ENCODE data around the gene OR5F1.

OR5F1 gene

GRCh38 chr11:55994525-55994924, at the start of gene OR5F1:
Gene OR5F1, minus strand, starts transcription at chr11:55994625. Its CDS starts 0 bp downstream, at chr11:55994625.
- Histone ChIP-seq H3K9me3 (replicated peaks in 1 of 11) (peaks cover 0 to 6% (median 0%) of the 10 kb centered on the region in 11 experiments; a peak in 1 of 22 replicates), H3K9ac (no peak within 1 kb of the TSS), H3K27me3 (no peaks in the 10 kb centered on the region), H3K27ac (no peak within 1 kb of the TSS), H3K4me1 (no peaks in the 10 kb centered on the region), H3K4me2 (no peak within 1 kb of the TSS), H3K4me3 (no peak within 1 kb of the TSS), H4K20me1 (no peaks in the 10 kb centered on the region), H3K36me3 (no peaks in the 10 kb centered on the region)
- TF ChIP-seq Cebpa-rat (IDR thresholded peaks at IDR 0.05) = no peak

DNA sequence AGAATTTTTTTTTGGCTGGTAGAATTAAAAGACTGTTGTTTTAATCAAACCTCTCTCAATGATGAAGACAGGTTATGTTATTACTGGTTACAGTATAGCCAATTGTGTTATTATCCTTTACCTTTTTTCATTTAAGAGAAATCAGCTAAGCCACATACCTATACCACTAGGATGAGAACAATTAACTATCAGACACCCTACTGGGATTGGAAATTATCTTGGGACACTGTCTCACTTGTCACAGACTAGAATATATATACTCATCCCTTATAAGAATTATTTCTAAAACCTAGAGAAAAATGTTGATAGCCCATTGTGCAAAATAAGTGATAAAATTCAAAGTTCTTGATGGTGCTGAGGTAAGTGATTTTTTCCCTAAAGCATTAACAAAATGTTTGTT, 32.9 kb upstream of the OR5F1 start, which contains the start of gene OR5AS1:
Gene OR5AS1 (plus strand): TSS at position 301 of the 400 bp plus-strand sequence. CDS start 2,765 bp downstream, outside the sequence.
- H3K9ac ChIP-seq = no peak within 1 kb of the TSS
- H3K9me3 ChIP-seq (replicated peaks in 1 of 11) = no peaks in the 10 kb centered on the region
- no peak within 1 kb of the TSS for H3K4me3 ChIP-seq
- no peaks in the 10 kb centered on the region for H3K27me3 ChIP-seq
- H3K27ac ChIP-seq = no peak within 1 kb of the TSS
- no peaks in the 10 kb centered on the region for H3K4me1 ChIP-seq
- no peak for TF ChIP-seq Cebpa-rat (IDR thresholded peaks at IDR 0.05)
- no peak within 1 kb of the TSS for H3K4me2 ChIP-seq
- H4K20me1 ChIP-seq = no peaks in the 10 kb centered on the region
- no peaks in the 10 kb centered on the region for H3K36me3 ChIP-seq

DNA sequence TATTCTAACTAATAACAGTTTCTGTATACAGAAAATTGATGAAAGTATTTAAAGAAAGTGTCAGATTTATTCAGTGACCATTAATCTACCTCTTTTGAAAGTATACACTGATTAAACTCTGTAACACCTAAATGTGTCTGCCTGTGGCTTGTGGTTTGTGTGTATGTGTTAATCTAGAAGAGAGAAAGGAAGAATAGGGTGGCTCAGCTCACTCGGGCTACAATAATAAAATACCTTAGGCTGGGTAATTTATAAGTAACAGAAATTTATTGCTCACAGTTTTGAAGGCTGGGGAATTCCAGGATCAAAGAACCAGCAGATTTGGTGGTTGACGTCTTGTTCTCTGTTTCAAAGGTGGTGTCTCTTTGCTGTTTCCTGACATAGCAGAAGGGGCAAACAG, 19.4 kb upstream of the OR5F1 start:
- Histone ChIP-seq H3K4me2 (no peak overlapping the region), H3K9ac (no peak overlapping the region), H3K27ac (no peak overlapping the region), H3K4me3 (no peak overlapping the region), H4K20me1 (no peaks in the 10 kb centered on the region), H3K27me3 (no peaks in the 10 kb centered on the region), H3K4me1 (no peaks in the 10 kb centered on the region), H3K36me3 (no peaks in the 10 kb centered on the region), H3K9me3 (replicated peaks in 1 of 11) (peaks cover 0 to 4% (median 0%) of the 10 kb centered on the region in 11 experiments; a peak in 2 of 22 replicates)
- TF ChIP-seq Cebpa-rat (IDR thresholded peaks at IDR 0.05) = no peak

GRCh38 chr11:56010716-56011115, 16.3 kb upstream of the OR5F1 start:
- Histone ChIP-seq H3K27ac (no peak overlapping the region), H3K4me1 (no peaks in the 10 kb centered on the region), H3K4me3 (no peak overlapping the region), H3K4me2 (no peak overlapping the region), H3K9me3 (replicated peaks in 1 of 11) (peaks cover 0 to 4% (median 0%) of the 10 kb centered on the region in 11 experiments; a peak in 2 of 22 replicates), H3K9ac (no peak overlapping the region), H3K27me3 (no peaks in the 10 kb centered on the region), H4K20me1 (no peaks in the 10 kb centered on the region), H3K36me3 (no peaks in the 10 kb centered on the region)
- no peak for TF ChIP-seq Cebpa-rat (IDR thresholded peaks at IDR 0.05)

DNA sequence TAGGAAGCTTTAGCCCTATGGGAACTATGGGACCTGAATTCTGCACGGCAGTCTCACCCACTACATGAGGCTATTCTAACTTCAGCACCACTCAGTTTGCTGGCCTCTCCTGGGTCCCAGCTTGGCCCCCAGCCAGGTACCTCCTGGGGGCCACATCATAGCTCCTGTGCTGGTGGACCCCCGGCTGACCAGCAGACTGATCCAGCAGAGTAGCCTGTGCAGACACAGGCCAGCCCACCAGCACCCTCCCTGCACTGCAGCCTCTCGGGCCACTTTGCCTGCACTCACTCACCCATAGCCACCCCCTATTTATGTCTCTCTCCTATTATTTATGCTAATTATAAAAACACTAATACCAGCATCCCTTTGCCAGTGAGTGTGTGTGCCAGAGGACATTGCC, 23.5 kb downstream of the OR5F1 start:
- TF ChIP-seq Cebpa-rat (IDR thresholded peaks at IDR 0.05) = no peak
- Histone ChIP-seq H3K36me3 (no peaks in the 10 kb centered on the region), H4K20me1 (no peaks in the 10 kb centered on the region), H3K9me3 (replicated peaks in 1 of 11) (no peaks in the 10 kb centered on the region), H3K9ac (no peak overlapping the region), H3K4me3 (no peak overlapping the region), H3K27me3 (no peaks in the 10 kb centered on the region), H3K27ac (no peak overlapping the region), H3K4me2 (no peak overlapping the region), H3K4me1 (peaks cover 0 to 6% (median 0%) of the 10 kb centered on the region in 10 experiments; a peak in 6 of 20 replicates)

GRCh38 chr11:55969845-55970244, 24.6 kb downstream of the OR5F1 start, which contains the start of gene OR10AG1:
Gene OR10AG1, minus strand, starts transcription at chr11:55969945. Its CDS starts 38 bp downstream, at chr11:55969907.
- no peaks in the 10 kb centered on the region for H3K9me3 ChIP-seq (replicated peaks in 1 of 11)
- no peak for TF ChIP-seq Cebpa-rat (IDR thresholded peaks at IDR 0.05)

GRCh38 chr11:55967914-55968313, 26.5 kb downstream of the OR5F1 start:
- H3K27ac ChIP-seq = no peak overlapping the region

More at GRCh38 chr11:55969845-55970244, 24.6 kb downstream of the OR5F1 start, which contains the start of gene OR10AG1:
- Histone ChIP-seq H3K4me3 (no peak within 1 kb of the TSS), H3K9ac (no peak within 1 kb of the TSS), H3K27me3 (no peaks in the 10 kb centered on the region), H3K4me1 (peaks cover 0 to 6% (median 0%) of the 10 kb centered on the region in 10 experiments; a peak in 6 of 20 replicates), H3K4me2 (no peak within 1 kb of the TSS), H3K27ac (no peak within 1 kb of the TSS), H4K20me1 (no peaks in the 10 kb centered on the region), H3K36me3 (no peaks in the 10 kb centered on the region)

GRCh38 chr11:55966391-55966790, 28.0 kb downstream of the OR5F1 start:
- Histone ChIP-seq H3K27me3 (no peaks in the 10 kb centered on the region), H3K9ac (no peak overlapping the region)

More at GRCh38 chr11:55967914-55968313, 26.5 kb downstream of the OR5F1 start:
- Histone ChIP-seq H3K9ac (no peak overlapping the region), H3K4me2 (no peak overlapping the region), H3K4me3 (no peak overlapping the region), H3K9me3 (replicated peaks in 1 of 11) (no peaks in the 10 kb centered on the region), H3K36me3 (no peaks in the 10 kb centered on the region), H3K27me3 (no peaks in the 10 kb centered on the region), H4K20me1 (no peaks in the 10 kb centered on the region), H3K4me1 (peaks cover 0 to 6% (median 0%) of the 10 kb centered on the region in 10 experiments; a peak in 6 of 20 replicates)
- TF ChIP-seq Cebpa-rat (IDR thresholded peaks at IDR 0.05) = no peak

GRCh38 chr11:55956521-55956920, 37.9 kb downstream of the OR5F1 start:
- no peak overlapping the region for H3K27ac ChIP-seq
- no peaks in the 10 kb centered on the region for H3K9me3 ChIP-seq (replicated peaks in 1 of 11)
- no peaks in the 10 kb centered on the region for H3K36me3 ChIP-seq
- no peaks in the 10 kb centered on the region for H3K4me1 ChIP-seq
- no peak overlapping the region for H3K4me2 ChIP-seq
- no peak overlapping the region for H3K9ac ChIP-seq
- no peak overlapping the region for H3K4me3 ChIP-seq
- TF ChIP-seq Cebpa-rat (IDR thresholded peaks at IDR 0.05) = no peak
- no peaks in the 10 kb centered on the region for H4K20me1 ChIP-seq
- H3K27me3 ChIP-seq = no peaks in the 10 kb centered on the region

More at GRCh38 chr11:55966391-55966790, 28.0 kb downstream of the OR5F1 start:
- Histone ChIP-seq H3K4me1 (peaks cover 0 to 6% (median 0%) of the 10 kb centered on the region in 10 experiments; a peak in 6 of 20 replicates), H3K36me3 (no peaks in the 10 kb centered on the region), H3K4me2 (peak overlapping the region in 2 of 11 experiments; percentile 5 to 29; a peak in 1 of 22 replicates), H4K20me1 (no peaks in the 10 kb centered on the region), H3K9me3 (replicated peaks in 1 of 11) (no peaks in the 10 kb centered on the region), H3K4me3 (no peak overlapping the region), H3K27ac (no peak overlapping the region)
- TF ChIP-seq Cebpa-rat (IDR thresholded peaks at IDR 0.05) = no peak

GRCh38 chr11:55949330-55949729, 45.1 kb downstream of the OR5F1 start:
- no peak for TF ChIP-seq Cebpa-rat (IDR thresholded peaks at IDR 0.05)
- Histone ChIP-seq H4K20me1 (no peaks in the 10 kb centered on the region), H3K4me2 (no peak overlapping the region), H3K4me3 (no peak overlapping the region), H3K9me3 (replicated peaks in 1 of 11) (no peaks in the 10 kb centered on the region), H3K27me3 (no peaks in the 10 kb centered on the region), H3K36me3 (no peaks in the 10 kb centered on the region), H3K4me1 (no peaks in the 10 kb centered on the region), H3K27ac (no peak overlapping the region), H3K9ac (no peak overlapping the region)
